ENCODE results near the gene FOXQ1.

FOXQ1 gene

DNA sequence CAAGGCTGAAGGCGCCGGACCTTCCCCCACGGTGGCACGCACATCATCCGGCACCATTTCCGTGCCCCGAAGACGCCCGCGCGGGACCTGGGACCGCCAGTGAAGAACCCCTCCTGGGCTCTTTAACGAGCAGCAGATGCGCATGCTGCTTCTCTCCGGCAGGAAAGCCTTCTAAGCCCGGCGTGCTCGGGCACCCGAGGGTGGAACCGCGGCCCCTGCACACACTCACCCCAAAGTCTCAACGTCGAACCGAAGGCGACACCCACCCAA, 240 bp downstream of the FOXQ1 start:
- Histone ChIP-seq H3K27ac (no peak overlapping the region), H3K27me3 (replicated peaks) (peaks cover 69% of the 10 kb centered on the region), H3K36me3 (replicated peaks) (no peaks in the 10 kb centered on the region), H3K4me3 (ENCODE audit: low read depth, low read length) (peak overlapping the region; percentile 41)
- in situ Hi-C loops (cut with HindIII; ENCODE audit: low pct_ligation_motif_present, low sequenced_read_pairs) = no loop called here
- TF ChIP-seq, protein P1, sequence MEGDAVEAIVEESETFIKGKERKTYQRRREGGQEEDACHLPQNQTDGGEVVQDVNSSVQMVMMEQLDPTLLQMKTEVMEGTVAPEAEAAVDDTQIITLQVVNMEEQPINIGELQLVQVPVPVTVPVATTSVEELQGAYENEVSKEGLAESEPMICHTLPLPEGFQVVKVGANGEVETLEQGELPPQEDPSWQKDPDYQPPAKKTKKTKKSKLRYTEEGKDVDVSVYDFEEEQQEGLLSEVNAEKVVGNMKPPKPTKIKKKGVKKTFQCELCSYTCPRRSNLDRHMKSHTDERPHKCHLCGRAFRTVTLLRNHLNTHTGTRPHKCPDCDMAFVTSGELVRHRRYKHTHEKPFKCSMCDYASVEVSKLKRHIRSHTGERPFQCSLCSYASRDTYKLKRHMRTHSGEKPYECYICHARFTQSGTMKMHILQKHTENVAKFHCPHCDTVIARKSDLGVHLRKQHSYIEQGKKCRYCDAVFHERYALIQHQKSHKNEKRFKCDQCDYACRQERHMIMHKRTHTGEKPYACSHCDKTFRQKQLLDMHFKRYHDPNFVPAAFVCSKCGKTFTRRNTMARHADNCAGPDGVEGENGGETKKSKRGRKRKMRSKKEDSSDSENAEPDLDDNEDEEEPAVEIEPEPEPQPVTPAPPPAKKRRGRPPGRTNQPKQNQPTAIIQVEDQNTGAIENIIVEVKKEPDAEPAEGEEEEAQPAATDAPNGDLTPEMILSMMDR (IDR thresholded peaks at IDR 0.05; ENCODE audit: low read depth, low read length, missing control alignments) = no peak
- DNase-seq = no peak

DNA sequence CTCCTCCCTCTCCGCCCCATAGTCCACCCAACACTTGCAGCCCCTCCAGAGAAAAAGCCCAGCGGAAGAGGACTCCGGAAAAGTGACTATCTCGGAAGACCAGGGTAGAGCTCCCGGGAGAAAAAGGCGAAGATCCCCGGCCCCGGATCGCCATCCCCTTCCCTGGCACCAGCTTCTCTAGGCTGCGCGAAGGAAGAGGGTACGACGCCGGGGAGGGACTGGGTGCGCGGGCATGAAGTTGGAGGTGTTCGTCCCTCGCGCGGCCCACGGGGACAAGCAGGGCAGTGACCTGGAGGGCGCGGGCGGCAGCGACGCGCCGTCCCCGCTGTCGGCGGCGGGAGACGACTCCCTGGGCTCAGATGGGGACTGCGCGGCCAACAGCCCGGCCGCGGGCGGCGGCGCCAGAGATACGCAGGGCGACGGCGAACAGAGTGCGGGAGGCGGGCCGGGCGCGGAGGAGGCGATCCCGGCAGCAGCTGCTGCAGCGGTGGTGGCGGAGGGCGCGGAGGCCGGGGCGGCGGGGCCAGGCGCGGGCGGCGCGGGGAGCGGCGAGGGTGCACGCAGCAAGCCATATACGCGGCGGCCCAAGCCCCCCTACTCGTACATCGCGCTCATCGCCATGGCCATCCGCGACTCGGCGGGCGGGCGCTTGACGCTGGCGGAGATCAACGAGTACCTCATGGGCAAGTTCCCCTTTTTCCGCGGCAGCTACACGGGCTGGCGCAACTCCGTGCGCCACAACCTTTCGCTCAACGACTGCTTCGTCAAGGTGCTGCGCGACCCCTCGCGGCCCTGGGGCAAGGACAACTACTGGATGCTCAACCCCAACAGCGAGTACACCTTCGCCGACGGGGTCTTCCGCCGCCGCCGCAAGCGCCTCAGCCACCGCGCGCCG, 822 bp downstream of the FOXQ1 start:
- TF ChIP-seq, protein P1 (IDR thresholded peaks at IDR 0.05; ENCODE audit: low read depth, low read length, missing control alignments) = peak; percentile 1
- no peak for DNase-seq
- peaks cover 69% of the 10 kb centered on the region for H3K27me3 ChIP-seq (replicated peaks)
- in situ Hi-C loops (cut with HindIII; ENCODE audit: low pct_ligation_motif_present, low sequenced_read_pairs) = no loop called here
- H3K27ac ChIP-seq = no peak overlapping the region
- no peaks in the 10 kb centered on the region for H3K36me3 ChIP-seq (replicated peaks)
- peak overlapping the region; percentile 41 for H3K4me3 ChIP-seq (ENCODE audit: low read depth, low read length)

DNA sequence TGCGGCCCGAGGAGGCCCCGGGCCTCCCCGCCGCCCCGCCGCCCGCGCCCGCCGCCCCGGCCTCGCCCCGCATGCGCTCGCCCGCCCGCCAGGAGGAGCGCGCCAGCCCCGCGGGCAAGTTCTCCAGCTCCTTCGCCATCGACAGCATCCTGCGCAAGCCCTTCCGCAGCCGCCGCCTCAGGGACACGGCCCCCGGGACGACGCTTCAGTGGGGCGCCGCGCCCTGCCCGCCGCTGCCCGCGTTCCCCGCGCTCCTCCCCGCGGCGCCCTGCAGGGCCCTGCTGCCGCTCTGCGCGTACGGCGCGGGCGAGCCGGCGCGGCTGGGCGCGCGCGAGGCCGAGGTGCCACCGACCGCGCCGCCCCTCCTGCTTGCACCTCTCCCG, 1.5 kb downstream of the FOXQ1 start:
- TF ChIP-seq, protein P1 (IDR thresholded peaks at IDR 0.05; ENCODE audit: low read depth, low read length, missing control alignments) = no peak
- peaks cover 67% of the 10 kb centered on the region for H3K27me3 ChIP-seq (replicated peaks)
- H3K4me3 ChIP-seq (ENCODE audit: low read depth, low read length) = no peak overlapping the region
- DNase-seq = no peak
- H3K27ac ChIP-seq = no peak overlapping the region
- H3K36me3 ChIP-seq (replicated peaks) = no peaks in the 10 kb centered on the region
- in situ Hi-C loops (cut with HindIII; ENCODE audit: low pct_ligation_motif_present, low sequenced_read_pairs) = no loop called here

DNA sequence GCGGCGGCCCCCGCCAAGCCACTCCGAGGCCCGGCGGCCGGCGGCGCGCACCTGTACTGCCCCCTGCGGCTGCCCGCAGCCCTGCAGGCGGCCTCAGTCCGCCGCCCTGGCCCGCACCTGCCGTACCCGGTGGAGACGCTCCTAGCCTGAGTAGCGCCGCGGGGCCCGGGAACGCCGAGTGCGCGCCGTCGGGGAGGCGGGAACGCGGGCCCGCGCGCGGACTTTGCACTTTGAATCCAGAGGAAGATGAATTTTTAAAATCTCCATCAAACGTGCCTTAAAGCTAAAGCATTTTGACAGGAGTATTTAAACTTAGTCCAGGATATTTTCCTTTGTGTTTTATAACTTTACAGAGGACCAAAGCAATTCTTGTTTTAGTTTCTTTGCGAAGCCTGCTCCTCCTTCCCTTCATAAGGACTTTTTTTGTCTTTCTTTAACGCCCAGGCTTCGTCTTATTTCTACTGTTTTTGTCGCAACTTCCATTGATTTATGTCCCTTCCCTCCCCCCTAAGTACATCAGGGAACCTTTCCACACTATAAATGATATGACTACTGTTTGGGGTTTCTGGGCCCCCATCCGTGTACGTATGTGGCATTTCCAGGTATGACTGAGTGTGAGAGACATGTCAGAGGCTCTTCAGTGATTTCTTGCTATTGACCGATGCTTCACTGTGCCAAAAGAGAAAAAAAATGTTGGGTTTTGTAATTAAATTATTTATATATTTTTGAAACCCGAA, 2.0 kb downstream of the FOXQ1 start:
- TF ChIP-seq, protein P1 (IDR thresholded peaks at IDR 0.05; ENCODE audit: low read depth, low read length, missing control alignments) = peak; percentile 23
- in situ Hi-C loops (cut with HindIII; ENCODE audit: low pct_ligation_motif_present, low sequenced_read_pairs) = no loop called here
- peaks cover 64% of the 10 kb centered on the region for H3K27me3 ChIP-seq (replicated peaks)
- no peak overlapping the region for H3K27ac ChIP-seq
- H3K36me3 ChIP-seq (replicated peaks) = no peaks in the 10 kb centered on the region
- DNase-seq = no peak
- H3K4me3 ChIP-seq (ENCODE audit: low read depth, low read length) = no peak overlapping the region

DNA sequence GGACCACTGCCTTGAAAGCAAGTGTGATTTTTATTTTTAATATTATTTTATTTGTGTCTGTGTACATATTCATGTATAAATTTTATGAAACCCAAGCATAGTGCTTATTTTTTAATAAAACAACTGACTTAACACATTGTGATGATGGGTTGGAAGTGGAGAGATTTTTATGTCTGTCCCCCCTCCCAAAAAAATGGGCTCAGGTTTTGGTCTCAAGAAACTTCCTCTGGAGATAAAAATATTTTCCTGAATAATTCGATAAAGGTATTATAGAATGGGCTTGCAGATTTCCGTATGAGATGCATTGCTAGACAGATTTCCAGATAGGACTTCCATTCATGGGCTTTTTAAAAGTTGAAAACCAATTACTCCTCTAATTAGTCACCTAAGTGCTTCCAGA, 2.7 kb downstream of the FOXQ1 start:
- Histone ChIP-seq H3K4me3 (ENCODE audit: low read depth, low read length) (no peak overlapping the region), H3K27me3 (replicated peaks) (peaks cover 61% of the 10 kb centered on the region), H3K36me3 (replicated peaks) (no peaks in the 10 kb centered on the region), H3K27ac (no peak overlapping the region)
- in situ Hi-C loops (cut with HindIII; ENCODE audit: low pct_ligation_motif_present, low sequenced_read_pairs) = no loop called here
- no peak for DNase-seq
- TF ChIP-seq, protein P1 (IDR thresholded peaks at IDR 0.05; ENCODE audit: low read depth, low read length, missing control alignments) = no peak
